Left forelimb (tissue), 1 donor: Measurements from ENCODE around the gene TARDBP.
A peak's percentile ranks its signal among the peaks of the same experiment; 100 is the strongest.
"Not testable (repeated sequence)": the region's sequence is repeated elsewhere in the genome, so short reads cannot be mapped to it uniquely, and the experiment has no call there.

Source experiments
- DNase-seq: peaks from one replicate; pipeline ENCODE4 v3.0.0-alpha.2; 2018; ENCODE audit warnings: low spot score

TARDBP gene

GRCh38 chr1:11012260-11013159, at the start of gene TARDBP:
Gene TARDBP, plus strand, starts transcription at chr1:11012654. Its CDS starts 1,074 bp downstream, at chr1:11013728.
- peak; percentile 96 for DNase-seq

- DNase-seq = no peak
These were observed 46.8 kb upstream of the TARDBP start for GRCh38 chr1:10965546-10966226.

- DNase-seq = no peak
These were observed 45.4 kb upstream of the TARDBP start for GRCh38 chr1:10967090-10967489.

- DNase-seq = no peak
These were observed 44.0 kb upstream of the TARDBP start for GRCh38 chr1:10968411-10968826.

- no peak for DNase-seq
These were observed 43.0 kb upstream of the TARDBP start for GRCh38 chr1:10969267-10969970.

- DNase-seq = no peak
These were observed 42.5 kb upstream of the TARDBP start for GRCh38 chr1:10969971-10970332.

GRCh38 chr1:10973552-10973951, 38.9 kb upstream of the TARDBP start:
- DNase-seq = peak; percentile 78

- DNase-seq = no peak
These were observed 38.2 kb upstream of the TARDBP start for GRCh38 chr1:10973956-10974881.

GRCh38 chr1:10975567-10976326, 36.7 kb upstream of the TARDBP start:
- no peak for DNase-seq

GRCh38 chr1:10978719-10979118, 33.7 kb upstream of the TARDBP start:
- no peak for DNase-seq

- no peak for DNase-seq
These were observed 33.0 kb upstream of the TARDBP start for GRCh38 chr1:10979483-10979920.

- DNase-seq = no peak
These were observed 32.3 kb upstream of the TARDBP start for GRCh38 chr1:10980094-10980577.

- no peak for DNase-seq
These were observed 31.4 kb upstream of the TARDBP start for GRCh38 chr1:10980841-10981727.

- DNase-seq = no peak
These were observed 25.9 kb upstream of the TARDBP start for GRCh38 chr1:10986525-10986890.

- no peak for DNase-seq
These were observed 24.5 kb upstream of the TARDBP start for GRCh38 chr1:10987840-10988417.

GRCh38 chr1:10989095-10989494, 23.4 kb upstream of the TARDBP start:
- DNase-seq = no peak

- not testable (repeated sequence) for DNase-seq
These were observed 22.4 kb upstream of the TARDBP start for GRCh38 chr1:10989920-10990516.

- DNase-seq = no peak
These were observed 21.6 kb upstream of the TARDBP start for GRCh38 chr1:10990828-10991227.

GRCh38 chr1:10992004-10992403, 20.4 kb upstream of the TARDBP start:
- DNase-seq = not testable (repeated sequence)
